Activated T-helper 9 cell treated with anti-CD3 and anti-CD28 coated beads, Interleukin-2, amount 50 U/mL, for 16 hours (primary cell): Measurements from ENCODE around the gene CDKL2.
"Not testable (repeated sequence)": the region's sequence is repeated elsewhere in the genome, so short reads cannot be mapped to it uniquely, and the experiment has no call there.

Source experiments
- DNase-seq: peaks from one replicate; pipeline ENCODE4 v3.0.0-alpha.2; 2020; ENCODE audit warnings: low read depth

The CDKL2 gene

DNA sequence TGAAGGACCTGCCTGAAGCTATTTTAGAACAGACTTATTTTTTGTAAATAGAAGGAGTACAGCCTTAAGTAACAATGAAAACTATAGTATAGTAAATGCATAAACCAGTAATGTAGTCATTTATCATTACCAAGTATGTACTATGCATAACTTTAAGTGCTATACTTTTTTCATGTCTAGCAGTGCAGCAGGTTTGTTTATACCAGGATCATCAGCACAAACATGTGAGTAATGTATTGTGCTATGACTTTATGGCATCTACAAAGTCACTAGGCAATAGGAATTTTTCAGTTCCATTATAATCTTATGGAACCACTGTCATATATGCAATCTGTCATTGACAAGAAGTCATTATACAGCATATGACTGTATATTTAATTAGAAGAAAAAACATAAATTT, 77.9 kb downstream of the CDKL2 start:
- no peak for DNase-seq

DNA sequence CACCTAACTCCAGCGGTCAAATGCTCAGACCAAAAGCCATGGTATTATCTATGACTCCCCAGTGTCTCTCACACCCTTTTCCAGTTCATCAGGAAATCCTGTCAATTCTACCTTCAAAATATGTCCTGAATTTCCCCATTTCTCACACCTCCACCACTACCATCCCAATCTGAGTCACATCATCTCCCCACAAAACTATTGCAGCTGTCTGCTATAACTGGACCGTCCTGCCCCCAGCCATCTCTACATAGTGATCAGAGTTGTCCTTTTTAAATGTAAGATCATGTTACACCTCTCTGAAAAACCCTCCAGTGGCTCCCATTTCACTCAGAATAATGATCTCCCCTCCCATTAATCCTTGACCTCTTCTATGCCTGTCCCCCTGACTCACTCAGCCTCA, 81.3 kb downstream of the CDKL2 start:
- DNase-seq = no peak

DNA sequence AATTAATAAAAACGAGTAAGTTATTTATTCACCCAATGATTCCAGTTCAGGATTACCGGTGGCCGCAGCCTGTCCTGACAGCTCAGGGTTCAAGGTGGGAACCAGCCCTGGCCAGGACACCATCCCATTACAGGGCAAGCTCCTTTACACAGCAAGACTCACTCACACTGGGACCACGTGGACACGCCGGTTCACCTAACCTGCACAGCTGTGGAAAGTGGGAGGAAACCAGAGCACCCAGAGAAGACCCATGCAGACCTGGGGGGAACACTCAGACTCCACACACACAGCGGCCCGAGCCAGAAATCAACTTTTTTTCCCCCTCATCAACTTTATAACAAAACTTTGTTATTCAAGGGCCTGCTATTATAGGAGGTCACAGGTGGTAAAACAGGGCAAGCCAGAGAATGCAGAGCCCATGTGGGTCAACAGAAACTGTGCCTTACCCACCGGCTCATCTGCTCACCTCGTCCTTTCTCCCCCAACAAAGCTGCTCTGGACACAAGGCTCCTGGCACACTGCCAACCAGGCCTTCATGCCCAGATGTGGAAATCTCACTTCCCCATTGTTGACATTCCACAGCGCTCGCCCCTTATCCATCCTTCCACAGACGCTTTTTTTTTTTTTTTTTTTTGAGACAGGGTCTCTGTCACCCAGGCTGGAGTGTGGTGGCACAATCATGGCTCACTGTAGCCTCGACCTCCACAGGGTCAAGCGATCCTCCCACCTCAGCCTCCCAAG, 82.5 kb downstream of the CDKL2 start:
- no peak for DNase-seq

DNA sequence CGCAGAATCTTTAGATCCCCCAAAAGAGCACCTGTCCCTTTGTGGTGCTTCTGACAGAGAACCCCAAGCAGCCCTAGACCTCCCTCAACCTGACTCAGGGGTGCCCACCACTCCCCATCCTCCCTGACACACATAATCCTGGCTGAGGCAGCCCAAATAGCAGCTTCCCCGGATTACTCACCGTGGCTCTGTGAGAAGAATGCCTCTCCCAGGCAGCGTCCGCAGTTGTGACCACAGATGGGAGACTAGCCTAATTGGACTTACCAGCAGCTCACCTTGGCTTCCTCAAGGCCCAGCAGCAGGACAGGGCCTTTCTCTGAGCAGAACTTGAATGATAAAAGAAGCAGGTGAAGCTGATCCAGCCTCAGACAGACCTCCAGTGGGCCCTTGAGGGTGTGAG, 84.8 kb downstream of the CDKL2 start:
- DNase-seq = no peak

DNA sequence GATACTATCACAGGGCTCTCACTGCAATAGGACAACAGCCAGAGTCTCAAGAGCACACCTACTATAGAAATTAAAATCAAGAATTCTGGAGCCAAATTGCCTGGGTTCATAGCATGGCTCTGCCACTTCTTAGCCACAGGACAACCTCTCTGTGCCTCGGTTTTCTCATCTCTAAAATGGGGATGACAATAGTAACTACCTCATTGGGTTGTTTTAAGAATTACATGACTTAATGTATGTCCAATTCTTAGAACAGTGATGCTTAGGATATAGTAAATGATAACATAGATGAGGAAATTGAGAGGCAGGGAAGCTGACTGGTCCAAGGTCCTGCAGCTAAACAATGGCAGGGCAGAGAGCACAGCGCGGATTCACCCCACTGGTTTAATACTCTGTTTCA, 85.5 kb downstream of the CDKL2 start:
- no peak for DNase-seq

DNA sequence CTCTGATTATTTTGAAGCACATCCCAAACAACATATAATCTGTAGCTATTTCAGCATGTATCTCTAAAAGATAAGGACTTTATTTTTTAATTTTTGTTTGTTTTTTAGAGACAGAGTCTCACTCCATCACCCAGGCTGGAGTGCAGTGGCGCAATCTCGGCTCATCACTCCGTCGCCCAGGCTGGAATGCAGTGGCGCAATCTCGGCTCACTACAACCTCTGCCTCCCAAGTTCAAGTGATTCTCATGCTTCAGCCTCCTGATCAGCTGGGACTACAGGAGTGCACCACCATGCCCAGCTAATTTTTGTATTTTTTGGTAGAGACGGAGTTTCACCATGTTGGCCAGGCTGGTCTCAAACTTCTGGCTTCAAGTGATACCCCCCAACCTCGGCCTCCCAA, 86.1 kb downstream of the CDKL2 start:
- not testable (repeated sequence) for DNase-seq

DNA sequence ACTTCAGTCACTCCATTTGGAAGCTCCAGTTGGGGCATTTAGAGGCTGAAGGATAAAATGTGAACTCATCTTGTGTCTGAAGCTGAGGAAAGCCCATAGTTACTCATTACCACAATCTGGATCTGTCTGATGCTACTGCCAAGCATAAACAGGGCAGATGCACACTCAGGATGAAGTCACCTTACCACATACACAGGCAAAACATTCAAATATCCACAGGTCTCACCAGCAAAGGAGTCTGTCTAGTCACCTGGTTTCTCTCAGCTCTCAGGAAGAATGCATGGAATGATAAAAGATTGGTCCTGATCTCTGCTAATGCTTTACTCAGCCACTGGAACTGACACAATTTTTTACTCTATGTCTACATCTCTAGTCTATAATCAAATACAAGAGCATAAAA, 87.5 kb downstream of the CDKL2 start:
- no peak for DNase-seq

DNA sequence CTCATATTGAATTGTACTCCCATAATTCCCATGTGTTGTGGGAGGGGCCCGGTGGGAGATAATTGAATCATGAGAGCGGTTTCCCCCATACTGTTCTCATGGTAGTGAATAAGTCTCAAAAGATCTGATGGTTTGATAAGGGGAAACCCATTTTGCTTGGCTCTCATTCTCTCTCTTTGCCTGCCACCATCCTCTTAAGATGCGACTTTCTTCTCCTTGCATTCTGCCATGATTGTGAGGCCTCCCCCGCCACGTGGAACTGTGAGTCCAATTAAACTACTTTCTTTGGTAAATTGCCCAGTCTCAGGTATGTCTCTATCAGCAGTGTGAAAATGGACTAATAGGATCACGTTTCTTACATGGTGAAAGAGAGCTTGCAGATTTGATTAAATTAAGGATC, 93.0 kb downstream of the CDKL2 start:
- not testable (repeated sequence) for DNase-seq

DNA sequence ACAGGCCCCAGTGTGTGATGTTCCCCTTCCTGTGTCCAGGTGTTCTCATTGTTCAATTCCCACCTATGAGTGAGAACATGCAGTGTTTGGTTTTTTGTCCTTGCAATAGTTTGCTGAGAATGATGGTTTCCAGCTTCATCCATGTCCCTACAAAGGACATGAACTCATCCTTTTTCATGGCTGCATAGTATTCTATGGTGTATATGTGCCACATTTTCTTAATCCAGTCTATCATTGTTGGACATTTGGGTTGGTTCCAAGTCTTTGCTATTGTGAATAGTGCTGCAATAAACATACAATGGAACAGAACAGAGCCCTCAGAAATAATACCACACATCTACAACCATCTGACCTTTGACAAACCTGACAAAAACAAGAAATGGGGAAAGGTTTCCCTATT, 96.4 kb downstream of the CDKL2 start:
- not testable (repeated sequence) for DNase-seq

DNA sequence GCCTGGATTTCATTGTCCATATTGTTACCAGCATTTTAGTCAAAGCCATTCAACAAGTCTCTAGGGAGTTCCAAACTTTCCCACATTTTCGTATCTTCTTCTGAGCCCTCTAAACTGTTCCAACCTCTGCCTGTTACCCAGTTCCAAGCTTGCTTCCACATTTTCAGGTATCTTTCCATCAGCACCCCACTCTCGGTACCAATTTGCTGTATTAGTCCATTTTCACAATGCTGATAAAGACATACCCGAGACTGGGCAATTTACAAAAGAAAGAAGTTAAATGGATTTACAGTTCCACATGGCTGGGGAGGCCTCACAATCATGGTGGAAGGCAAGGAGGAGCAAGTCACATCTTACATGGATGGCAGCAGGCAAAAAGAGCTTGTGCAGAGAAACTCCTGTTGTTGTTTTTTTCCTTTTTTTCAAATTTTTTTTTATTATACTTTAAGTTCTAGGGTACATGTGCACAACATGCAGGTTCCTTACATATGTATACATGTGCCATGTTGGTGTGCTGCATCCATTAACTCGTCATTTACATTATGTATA, 96.9 kb downstream of the CDKL2 start:
- DNase-seq = not testable (repeated sequence)

DNA sequence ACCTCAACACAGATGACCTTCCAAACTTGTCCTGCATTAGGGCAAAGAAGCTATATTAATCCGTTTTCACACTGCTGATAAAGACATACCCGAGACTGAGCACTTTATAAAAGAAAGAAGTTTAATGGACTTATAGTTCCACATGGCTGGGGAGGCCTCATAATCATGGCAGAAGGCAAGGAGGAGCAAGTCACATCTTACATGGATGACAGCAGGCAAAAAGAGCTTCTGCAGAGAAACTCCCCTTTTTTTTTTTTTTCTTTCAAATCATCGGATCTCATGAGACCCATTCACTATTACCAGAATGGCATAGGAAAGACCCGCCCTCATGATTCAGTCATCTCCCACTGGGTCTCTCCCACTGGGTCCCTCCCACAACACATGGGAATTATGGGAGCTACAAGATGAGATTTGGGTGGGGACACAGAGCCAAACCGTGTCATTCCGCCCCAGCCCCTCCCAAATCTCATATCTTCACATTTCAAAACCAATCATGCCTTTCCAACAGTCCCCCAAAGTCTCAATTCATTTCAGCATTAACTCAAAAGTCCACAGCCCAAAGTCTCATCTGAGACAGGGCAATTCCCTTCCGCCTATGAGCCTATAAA, 98.7 kb downstream of the CDKL2 start:
- not testable (repeated sequence) for DNase-seq

DNA sequence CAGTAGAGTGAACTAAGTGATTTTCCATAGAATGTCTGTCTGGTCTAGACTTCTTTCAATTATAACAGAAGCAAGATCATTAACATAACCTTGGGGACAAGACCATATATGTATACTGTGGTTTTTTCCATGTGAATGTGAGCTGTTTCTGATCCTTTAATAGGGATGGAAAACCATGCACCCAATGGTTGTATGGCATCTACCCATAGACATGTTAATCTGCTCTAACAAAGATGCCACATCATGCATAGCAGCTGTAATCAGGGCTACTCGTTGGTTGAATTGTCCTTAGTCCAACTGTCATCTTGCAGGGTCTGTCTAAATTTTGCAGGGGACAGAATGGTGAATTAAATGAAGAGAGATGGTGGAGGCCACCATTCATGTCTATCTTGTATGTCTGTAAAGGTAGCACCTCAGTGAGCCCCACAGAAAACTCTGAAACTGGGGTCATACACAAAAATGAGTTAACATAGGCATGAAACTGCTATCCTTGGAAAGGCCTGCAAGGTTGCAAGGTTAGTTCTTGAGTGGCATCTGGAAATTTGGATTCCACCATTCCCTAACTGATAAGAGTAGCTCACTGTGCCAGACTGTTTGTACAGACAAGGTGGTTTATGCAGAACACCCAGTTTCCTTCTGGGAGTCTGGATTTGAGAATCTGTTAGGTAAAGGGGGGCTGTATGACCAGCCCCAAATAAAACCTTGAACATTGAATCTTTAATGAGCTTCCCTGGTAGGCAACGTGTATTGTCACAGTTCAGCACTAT, 99.6 kb downstream of the CDKL2 start:
- DNase-seq = no peak
